Keratinocyte (primary cell): Measurements from ENCODE around the gene ADAM12. TPM values are rescaled to one million over a fixed set of nuclear protein-coding genes. Genes with fewer than 3 reads are reported as not detected.

Experiments
- DNase-seq: peaks from one replicate; pipeline ENCODE4 v3.0.0-alpha.2; 2011; ENCODE audit warnings: low read depth, missing footprints, low spot score
- FAIRE-seq: peaks from 2 replicates; lab custom pipeline; 2011; peaks lifted over from hg19 to GRCh38; lab: Jason Lieb, UNC
- H2AFZ ChIP-seq: 2 replicates; pipeline ENCODE4 v1.6.0; 2012; ENCODE audit warnings: low read length, control low read depth, inconsistent platforms; ENCODE audit not compliant: control insufficient read depth
- H3K27ac ChIP-seq: 2 replicates; pipeline ENCODE4 v1.5.1; 2011; ENCODE audit warnings: low read length; ENCODE audit not compliant: control insufficient read depth, insufficient read depth
- H3K27me3 ChIP-seq: 3 replicates; pipeline ENCODE4 v1.6.0; 2011; ENCODE audit warnings: low read length; ENCODE audit not compliant: control insufficient read depth, insufficient read depth; ENCODE audit errors: extremely low read depth
- H3K36me3 ChIP-seq, 2 experiments: 2 replicates in 1 of 2; 3 replicates in 1 of 2; pipeline ENCODE4 v1.5.1; 2011; ENCODE audit warnings: low read length in 2 of 2, mild to moderate bottlenecking in 1 of 2; ENCODE audit not compliant: control insufficient read depth in 2 of 2, insufficient read depth in 2 of 2; ENCODE audit errors: extremely low read depth in 1 of 2
- H3K4me1 ChIP-seq: 3 replicates; pipeline ENCODE4 v1.5.1; 2011; ENCODE audit warnings: low read length; ENCODE audit not compliant: control insufficient read depth, insufficient read depth; ENCODE audit errors: extremely low read depth
- H3K4me2 ChIP-seq: 3 replicates; pipeline ENCODE4 v1.6.0; 2011; ENCODE audit warnings: low read depth, low read length; ENCODE audit not compliant: control insufficient read depth, insufficient read depth; ENCODE audit errors: extremely low read depth
- H3K4me3 ChIP-seq, 3 experiments: fragments of 200-600 bp in 1 of 3; sonication (generic) in 1 of 3; 2 replicates in 2 of 3; 3 replicates in 1 of 3; pipeline ENCODE4 v1.5.1; 2011 to 2016; ENCODE audit warnings: low read length in 3 of 3, mild to moderate bottlenecking in 3 of 3, control low read depth in 2 of 3, inconsistent platforms in 1 of 3, low read depth in 1 of 3, mixed read lengths in 1 of 3, mixed run types in 1 of 3, moderate library complexity in 1 of 3; ENCODE audit not compliant: control insufficient read depth in 2 of 3, insufficient read depth in 2 of 3; ENCODE audit errors: extremely low read depth in 1 of 3
- H3K79me2 ChIP-seq: 2 replicates; pipeline ENCODE4 v1.6.0; 2012; ENCODE audit warnings: low read length; ENCODE audit not compliant: control insufficient read depth, insufficient read depth
- H3K9ac ChIP-seq: 3 replicates; pipeline ENCODE4 v1.6.0; 2011; ENCODE audit warnings: low read length; ENCODE audit not compliant: control insufficient read depth, insufficient read depth; ENCODE audit errors: extremely low read depth
- H3K9me1 ChIP-seq: 3 replicates; pipeline ENCODE4 v1.6.0; 2011; ENCODE audit warnings: low read length; ENCODE audit not compliant: control insufficient read depth, insufficient read depth; ENCODE audit errors: extremely low read depth
- H3K9me3 ChIP-seq: 2 replicates; pipeline ENCODE4 v1.5.1; 2012; ENCODE audit warnings: low read depth, low read length; ENCODE audit not compliant: control insufficient read depth
- H4K20me1 ChIP-seq: 3 replicates; pipeline ENCODE4 v1.6.0; 2011; ENCODE audit warnings: low read length; ENCODE audit not compliant: control insufficient read depth, insufficient read depth; ENCODE audit errors: extremely low read depth
- CTCF ChIP-seq, 3 experiments: IDR thresholded peaks in 1 of 3; conservative IDR thresholded peaks in 1 of 3; optimal IDR thresholded peaks in 1 of 3; 2 replicates in 2 of 3; 3 replicates in 1 of 3; pipeline versions ENCODE3 to v1.5.1; 2011; ENCODE audit warnings: low read length in 3 of 3, mild to moderate bottlenecking in 3 of 3, moderate library complexity in 2 of 3, control low read depth in 1 of 3, inconsistent platforms in 1 of 3; ENCODE audit not compliant: insufficient read depth in 2 of 3; ENCODE audit errors: extremely low read depth in 1 of 3
- EZH2 ChIP-seq: IDR thresholded peaks from one replicate; pipeline ENCODE4 v1.6.1; 2012; ENCODE audit warnings: inconsistent platforms, mild to moderate bottlenecking, low read length, moderate library complexity
- dilution Hi-C: fragments of 300-500 bp; cut with MboI; formaldehyde crosslinking; loops from one replicate; pipeline ENCODE4 v1.7.0; 2020; ENCODE audit warnings: low sequenced_read_pairs; ENCODE audit not compliant: extremely low pct_ligation_motif_present
- polyA plus RNA-seq, 5 experiments: library from polyadenylated mRNA; depleted of rRNA in 3 of 5; stranded (reverse) in 3 of 5; stranded (forward) in 1 of 5; unstranded in 1 of 5; fragments of >200 nt; gene quantifications; 1 replicate in 1 of 5; 2 replicates in 3 of 5; 3 replicates in 1 of 5; pipeline versions ENCODE4 v1.2.1 to v1.2.3, GENCODE V29; 2011 to 2012; ENCODE audit warnings: missing spikeins in 2 of 5, low read depth in 1 of 5, low replicate concordance in 1 of 5

ADAM12 gene
- polyA plus RNA-seq, 1 donor (not counting 4 experiments of a cell fraction or from before 2014, with no cell fraction given): 0.07 TPM

- TF ChIP-seq CTCF (optimal IDR thresholded peaks at IDR 0.05 in 1 of 3, IDR thresholded peaks at IDR 0.05 in 1 of 3, conservative IDR thresholded peaks at IDR 0.05 in 1 of 3; ENCODE audit: extremely low read depth in 1 of 3, insufficient read depth in 2 of 3, low read length in 3 of 3) (no peak), EZH2 (no peak)
These were observed 54.0 kb downstream of the ADAM12 start for GRCh38 chr10:126334272-126334671.

DNA sequence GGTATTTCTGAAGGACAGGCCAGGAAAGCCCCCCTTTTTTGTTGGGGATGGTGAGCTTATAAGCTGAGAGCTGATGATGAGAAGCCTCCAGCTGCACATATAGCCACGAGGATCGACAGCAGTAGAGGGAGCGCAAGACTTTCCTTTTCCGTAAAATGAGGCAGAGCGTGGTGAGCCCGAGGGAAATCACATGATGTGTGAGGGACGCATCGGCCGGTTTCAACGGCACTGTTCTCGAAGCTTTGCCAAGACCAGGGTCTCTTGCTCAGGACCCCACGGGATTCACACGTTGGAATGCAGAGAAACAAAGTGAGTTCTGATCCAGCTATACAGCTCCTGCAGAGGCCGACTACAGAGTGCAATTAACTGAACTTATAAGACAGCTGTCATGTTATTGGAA is 55.7 kb downstream of the ADAM12 start:
- Histone ChIP-seq H2AFZ (no peak overlapping the region), H3K9ac (no peak overlapping the region), H3K27me3 (no peaks in the 10 kb centered on the region), H4K20me1 (no peaks in the 10 kb centered on the region), H3K9me3 (no peaks in the 10 kb centered on the region), H3K4me2 (no peak overlapping the region), H3K27ac (no peak overlapping the region), H3K4me1 (no peaks in the 10 kb centered on the region), H3K9me1 (no peaks in the 10 kb centered on the region), H3K36me3 (no peaks in the 10 kb centered on the region), H3K4me3 (no peak overlapping the region), H3K79me2 (no peaks in the 10 kb centered on the region)
- DNase-seq: no peak
- TF ChIP-seq EZH2: no peak
- TF ChIP-seq CTCF (optimal IDR thresholded peaks at IDR 0.05 in 1 of 3, IDR thresholded peaks at IDR 0.05 in 1 of 3, conservative IDR thresholded peaks at IDR 0.05 in 1 of 3; ENCODE audit: extremely low read depth in 1 of 3, insufficient read depth in 2 of 3, low read length in 3 of 3): no peak
- FAIRE-seq: no peak
- dilution Hi-C loops: no loop called here

More at GRCh38 chr10:126334272-126334671, 54.0 kb downstream of the ADAM12 start:
- H3K27me3 ChIP-seq: no peaks in the 10 kb centered on the region
- no peak overlapping the region for H2AFZ ChIP-seq
- H3K4me1 ChIP-seq: no peaks in the 10 kb centered on the region
- H3K36me3 ChIP-seq: no peaks in the 10 kb centered on the region
- H3K27ac ChIP-seq: no peak overlapping the region
- H4K20me1 ChIP-seq: no peaks in the 10 kb centered on the region
- H3K9ac ChIP-seq: no peak overlapping the region
- H3K9me1 ChIP-seq: no peaks in the 10 kb centered on the region
- H3K4me2 ChIP-seq: no peak overlapping the region
- H3K9me3 ChIP-seq: no peaks in the 10 kb centered on the region
- DNase-seq (no peak), FAIRE-seq (no peak)
- H3K4me3 ChIP-seq: no peak overlapping the region
- no peaks in the 10 kb centered on the region for H3K79me2 ChIP-seq
- dilution Hi-C loops: no loop called here
